Fibroblast of peridontal ligament (primary cell): ENCODE results near the gene KLK11.

Experiments used
- DNase-seq: peaks from one replicate; pipeline ENCODE4 v3.0.0-alpha.2; 2010; ENCODE audit errors: extremely low read depth

KLK11 gene, protein sequence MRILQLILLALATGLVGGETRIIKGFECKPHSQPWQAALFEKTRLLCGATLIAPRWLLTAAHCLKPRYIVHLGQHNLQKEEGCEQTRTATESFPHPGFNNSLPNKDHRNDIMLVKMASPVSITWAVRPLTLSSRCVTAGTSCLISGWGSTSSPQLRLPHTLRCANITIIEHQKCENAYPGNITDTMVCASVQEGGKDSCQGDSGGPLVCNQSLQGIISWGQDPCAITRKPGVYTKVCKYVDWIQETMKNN

DNA sequence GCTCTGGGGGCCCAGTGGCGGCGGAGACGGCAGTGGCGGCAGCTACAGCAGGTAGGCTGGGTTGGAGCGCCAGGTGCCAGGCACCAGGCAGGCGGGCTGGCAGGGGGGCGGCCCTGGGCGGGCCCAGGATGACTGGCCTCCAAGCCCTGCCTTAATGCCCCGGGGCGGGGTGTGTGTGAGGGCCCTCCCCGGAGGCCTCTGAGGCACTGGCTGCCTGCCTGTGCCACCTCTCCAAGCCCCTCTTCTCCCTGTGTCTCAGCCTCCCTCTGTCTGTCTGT, at the start of gene KLK11:
Gene KLK11, minus strand, starts transcription at position 63 of the 278 bp plus-strand sequence. CDS start 985 bp downstream, outside the sequence.
- no peak for DNase-seq

DNA sequence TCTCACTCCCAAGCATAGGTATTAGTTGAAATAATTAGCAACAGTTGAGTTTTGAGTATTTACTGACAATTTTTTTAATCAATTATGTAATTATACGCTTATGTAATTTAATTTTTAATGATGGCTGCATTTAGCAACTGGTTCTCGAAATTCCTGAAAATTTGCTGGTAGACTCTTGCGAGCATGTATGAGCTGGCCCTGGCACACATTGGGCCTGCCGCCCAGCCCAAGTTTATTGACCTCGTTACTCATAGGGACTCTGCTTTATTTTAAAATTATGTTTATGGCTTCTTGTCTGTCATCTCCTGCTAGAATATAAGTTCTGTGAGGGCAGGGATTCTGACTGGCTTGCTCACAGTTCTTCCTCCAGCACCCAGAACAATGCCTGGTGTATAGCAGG, 49.6 kb upstream of the KLK11 start:
- DNase-seq: no peak

DNA sequence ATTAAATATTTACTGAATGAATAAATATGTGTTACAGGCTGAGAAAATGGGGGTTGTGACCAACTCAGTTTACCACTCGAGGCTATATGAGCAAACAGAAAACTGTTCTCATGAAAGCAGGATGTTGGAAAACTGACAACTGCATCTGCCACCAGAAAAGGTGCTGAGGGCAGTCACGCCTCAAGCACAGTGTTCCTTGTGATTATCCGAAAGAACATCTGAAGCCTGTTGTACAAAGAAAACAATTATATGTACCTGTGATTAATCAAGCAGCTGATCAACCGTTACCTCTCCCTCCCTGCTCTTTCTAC, 44.6 kb upstream of the KLK11 start:
- no peak for DNase-seq

DNA sequence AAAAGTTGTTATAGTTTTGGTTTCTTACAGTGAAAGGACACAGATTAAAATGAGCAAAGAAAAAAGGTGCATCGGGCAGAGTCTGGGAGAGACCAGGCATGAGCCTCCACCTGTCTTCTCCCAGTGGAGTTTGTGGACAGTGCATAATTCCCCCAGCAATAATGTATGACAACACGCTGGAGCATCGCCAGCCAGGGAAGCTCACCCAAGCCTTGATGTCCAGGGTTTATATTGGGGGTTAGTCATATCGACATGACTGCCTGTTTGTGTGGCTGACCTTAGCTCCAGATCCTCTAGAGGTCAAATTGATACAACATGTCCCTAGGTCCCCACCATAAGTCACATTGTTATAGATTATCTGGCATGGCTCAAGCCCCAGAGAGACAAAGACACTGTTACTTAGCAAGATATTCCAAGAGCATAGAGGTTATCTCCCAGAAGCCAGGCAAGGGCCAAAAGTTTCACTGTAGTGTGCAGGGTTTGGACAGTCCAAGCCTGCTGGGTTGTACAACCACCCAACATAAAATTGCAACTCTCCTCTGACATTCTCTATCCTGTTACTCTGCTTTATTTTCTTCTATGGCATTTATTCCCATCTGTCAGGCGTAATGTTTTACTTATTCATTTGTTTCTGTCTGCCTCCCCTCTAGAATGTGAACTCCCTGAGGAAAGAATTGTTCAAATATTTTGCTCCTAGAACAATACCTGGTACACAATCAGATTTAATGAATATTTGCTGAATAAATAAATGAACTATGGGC, 44.1 kb upstream of the KLK11 start:
- no peak for DNase-seq

DNA sequence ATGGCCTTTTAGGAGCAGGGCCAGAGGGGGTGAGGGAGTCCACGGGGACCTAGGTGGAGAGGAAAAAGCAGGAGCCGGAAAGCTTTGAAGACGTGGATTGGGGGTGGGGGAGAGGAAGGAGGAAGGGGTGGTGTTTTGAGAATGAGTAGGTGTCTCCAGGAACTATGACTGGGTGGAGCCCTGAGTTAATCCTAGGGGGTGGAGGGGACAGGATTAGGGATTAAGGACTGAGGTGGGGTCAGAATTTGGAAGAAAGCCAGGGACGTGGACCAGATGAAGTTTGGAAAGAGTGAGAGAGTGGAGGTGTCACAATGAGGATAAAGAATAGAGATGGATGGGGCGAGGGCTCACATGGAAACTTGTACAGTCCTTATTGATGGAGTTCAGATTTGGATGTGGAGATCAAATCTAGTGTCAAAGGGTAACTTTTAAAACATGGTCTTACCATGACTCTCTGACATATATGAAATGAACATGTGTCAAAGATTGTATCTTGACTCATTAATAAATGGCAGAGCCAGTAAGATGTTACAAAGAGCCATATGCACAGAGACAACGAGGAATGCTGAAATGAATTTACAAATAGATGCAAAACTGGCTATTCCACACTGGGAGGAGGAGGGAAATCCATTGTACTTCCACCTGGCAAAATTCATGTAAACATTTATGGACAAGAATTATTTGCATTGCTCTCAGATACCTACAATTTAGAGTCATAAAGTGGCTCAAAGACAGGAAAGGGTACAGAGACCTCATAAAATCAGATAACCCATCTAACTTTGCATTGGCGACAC, 40.2 kb upstream of the KLK11 start:
- no peak for DNase-seq

DNA sequence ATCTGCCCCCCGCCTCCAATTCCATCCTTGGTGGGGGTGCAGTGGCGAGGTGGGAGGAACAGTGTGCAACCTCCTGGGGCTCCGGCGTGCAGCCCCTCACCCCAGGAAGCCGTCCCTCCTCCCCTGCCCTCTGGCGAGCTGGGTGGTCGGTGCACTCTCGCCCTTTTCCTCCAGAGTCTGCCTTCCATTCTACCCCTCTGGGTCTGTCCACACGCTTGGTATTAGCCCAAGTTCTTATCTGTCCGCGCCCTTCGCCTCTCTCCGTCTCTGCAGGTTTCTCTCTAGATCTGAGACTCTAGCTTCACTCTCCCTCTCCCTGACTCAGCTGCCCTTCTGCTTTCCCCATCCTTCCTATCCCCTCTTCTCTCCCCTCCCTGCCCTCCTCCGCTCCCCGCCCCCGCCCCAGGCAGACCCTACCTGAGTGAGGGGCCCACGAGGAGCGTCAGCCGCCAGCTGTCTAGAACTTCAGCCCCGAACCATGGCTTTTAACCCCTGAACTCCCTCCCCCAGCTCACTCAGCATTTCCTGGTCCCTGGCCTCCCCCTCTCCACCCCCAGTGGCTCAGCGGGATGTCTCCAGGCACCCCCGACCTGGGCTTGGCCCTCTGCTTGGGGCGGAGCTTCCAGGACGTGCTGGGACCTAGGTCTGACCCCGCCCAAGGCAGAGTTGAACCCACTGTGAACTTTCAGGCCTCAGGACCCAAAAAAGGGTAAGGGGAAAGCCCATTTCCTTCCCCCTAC, 39.0 kb upstream of the KLK11 start:
- DNase-seq: no peak

DNA sequence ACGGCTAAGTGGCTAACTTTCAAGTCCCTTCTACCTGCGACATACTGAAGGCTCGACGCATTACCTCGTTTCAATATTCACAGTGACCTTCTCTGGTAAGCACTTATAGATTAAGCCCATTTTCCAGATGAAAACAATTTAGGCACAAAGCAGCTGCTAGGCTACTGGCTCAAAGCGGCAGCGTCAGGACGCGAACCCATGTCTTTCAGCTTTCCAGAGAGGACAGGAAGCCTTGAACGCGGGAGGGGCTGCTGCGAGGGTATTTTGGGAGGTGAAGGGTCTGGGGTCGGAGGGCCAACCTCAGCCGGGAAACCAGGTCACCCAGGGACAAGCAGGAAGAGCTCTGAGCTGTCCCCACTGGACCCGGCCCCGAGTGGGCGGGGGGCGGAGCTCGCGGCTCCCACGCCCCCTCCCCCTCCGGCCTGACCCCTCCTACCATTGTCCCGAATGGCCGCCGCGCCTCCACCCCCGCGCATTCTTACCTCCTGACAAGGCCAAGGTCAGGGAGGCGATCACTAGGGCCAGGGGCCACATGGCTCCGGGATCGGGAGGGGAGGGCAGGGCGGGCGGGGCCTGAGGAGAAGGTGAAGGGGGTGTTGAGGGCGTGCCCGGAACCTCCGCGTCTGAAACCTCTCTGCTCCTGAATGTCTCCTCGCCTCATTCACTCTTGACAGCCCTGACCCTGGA, 38.3 kb upstream of the KLK11 start, which contains the start of gene KLK13:
Gene KLK13, minus strand, starts transcription at position 559 of the 687 bp plus-strand sequence. Its CDS starts 25 bp downstream, at position 534.
- DNase-seq: no peak

DNA sequence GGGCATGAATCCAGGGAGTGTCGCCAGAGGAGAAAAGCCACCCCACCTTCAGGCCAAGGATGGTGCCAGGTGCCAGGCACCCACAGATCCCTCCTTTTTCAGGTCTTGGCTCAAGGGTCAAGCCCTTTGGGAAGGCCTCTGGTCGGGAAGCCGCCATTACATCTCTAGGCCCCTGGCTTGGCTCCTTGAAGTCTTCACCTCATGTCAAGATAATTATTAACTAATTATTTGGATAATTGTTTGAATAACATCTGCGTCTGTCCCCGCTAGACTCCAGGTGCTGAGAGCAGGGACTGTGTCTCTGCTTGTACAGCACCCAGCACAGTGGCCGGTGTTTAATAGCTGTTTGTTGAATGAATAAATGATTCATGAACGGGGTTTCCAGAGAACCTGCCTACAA, 37.2 kb upstream of the KLK11 start:
- no peak for DNase-seq

DNA sequence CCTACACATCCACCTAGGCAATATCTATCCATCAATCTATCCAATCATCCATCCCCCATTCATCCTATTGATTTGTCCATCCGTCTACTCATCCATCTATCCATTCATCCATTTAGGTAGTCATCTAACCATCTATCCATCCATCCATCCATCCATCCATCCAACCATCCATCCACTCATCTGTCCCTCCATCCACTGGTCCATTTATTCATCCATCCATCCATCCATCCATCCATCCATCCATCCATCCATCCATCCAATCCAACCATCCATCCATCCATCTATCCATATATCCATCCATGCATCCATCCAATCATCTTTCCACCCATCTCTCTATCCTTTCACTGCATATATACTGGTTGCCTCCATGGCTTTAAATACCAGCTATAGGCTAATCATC, 34.6 kb upstream of the KLK11 start:
- DNase-seq: no peak

DNA sequence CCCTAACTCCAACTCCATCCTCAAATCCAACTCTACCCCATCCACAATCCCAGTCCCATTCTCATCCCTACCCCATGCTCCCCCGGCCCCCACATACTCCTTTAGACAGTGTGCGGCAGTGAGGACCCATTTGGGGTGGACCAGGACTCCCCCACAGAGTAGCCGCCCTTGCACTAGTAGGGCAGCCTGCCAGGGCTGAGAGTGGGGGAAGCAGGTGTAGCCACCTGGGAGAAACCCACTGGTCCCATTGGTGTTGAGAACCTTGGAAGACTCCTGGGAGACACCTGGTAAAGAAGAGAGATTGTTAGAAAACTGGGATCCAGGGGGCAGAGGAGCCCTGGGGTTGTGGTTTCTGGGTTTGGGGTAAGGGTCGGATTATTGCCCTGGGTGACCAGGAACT, 33.9 kb upstream of the KLK11 start:
- no peak for DNase-seq

DNA sequence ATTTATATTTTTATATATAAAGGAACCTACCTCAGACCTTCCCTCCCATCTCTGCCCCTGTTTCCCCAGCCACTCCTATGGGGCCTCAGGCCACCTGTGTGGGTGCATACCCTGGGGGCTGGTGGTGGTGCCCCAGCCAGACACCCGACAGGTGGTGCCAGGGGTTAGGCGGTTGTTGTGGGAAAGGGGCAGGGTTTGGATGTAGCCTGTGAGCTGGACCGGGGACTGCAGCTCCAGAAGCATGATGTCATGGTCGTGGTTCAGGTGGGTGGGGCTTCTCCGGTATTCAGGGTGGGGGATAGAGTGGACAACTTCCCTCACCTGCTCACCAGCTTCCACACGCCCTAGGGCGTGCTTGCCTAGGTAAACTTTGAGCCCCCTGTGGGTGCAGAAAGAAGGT, 33.3 kb upstream of the KLK11 start:
- DNase-seq: no peak

DNA sequence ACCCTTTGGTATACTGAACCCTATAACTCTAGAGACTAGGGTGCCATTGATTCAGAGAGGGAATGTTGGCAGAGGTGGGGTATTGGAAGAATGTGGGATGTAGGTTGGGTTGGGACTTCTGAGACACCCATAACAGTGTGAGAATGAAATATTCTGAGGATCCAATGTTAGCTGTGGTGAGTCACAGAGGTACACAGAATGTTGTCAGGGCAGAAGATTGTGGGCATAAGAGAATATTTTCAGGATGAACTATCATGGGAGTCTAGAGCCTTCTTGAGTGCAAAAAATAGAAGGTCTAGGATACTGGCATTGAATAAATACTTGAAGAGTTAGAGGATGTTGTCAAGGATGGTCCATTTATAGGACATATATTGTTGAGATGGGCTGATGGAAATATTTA, 29.4 kb upstream of the KLK11 start:
- no peak for DNase-seq

DNA sequence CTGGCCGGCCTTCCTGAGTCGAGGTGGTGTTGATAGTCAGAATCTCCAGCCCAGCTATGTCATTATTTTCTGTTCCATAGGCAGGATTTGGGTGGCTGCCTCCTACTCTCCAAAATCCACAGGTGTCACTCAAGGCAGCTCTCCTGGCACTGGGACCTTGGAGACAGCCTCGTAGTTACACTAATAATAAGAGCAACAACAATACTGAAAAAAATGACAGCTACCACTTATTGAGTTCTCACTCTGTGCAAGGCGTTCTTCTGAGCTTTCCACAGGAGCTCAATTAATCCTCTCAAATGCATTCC, 20.6 kb upstream of the KLK11 start:
- DNase-seq: no peak

DNA sequence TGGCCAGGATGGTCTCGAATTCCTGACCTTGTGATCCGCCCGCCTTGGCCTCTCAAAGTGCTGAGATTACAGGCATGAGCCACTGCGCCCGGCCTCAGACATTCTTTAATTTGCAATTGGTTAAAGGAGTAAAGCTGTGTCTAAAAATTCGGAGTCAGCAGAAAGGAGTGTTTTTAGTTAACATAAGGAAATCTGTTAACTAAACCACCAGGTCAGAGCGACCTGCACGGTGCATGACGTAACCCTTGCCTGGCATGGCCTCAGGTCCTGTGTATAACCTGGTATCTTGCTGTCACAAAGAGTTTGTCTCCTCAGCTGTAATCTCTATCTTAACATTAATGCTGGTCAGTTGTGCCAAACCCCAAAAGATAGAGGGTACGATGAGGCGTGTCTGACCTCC, 17.9 kb upstream of the KLK11 start:
- DNase-seq: no peak

DNA sequence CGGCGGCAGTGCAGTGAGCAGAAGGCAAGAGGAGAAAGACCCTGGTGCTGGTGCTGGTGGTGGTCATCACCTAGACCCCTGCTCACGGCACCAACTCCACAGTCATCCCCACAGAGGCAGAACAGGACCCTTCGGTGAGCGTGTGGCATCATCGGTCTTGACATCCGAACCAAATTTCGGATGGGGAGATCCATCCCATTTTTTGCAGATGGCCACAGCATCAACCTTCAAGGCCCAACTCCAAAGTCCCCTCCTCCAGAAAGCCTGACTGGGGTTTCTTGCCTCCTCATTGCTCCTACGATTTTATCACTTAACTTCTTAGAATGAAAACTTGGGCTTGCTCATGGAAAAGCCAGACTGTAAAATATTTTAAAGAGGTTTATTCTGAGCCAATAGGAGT, 17.1 kb upstream of the KLK11 start:
- DNase-seq: no peak

DNA sequence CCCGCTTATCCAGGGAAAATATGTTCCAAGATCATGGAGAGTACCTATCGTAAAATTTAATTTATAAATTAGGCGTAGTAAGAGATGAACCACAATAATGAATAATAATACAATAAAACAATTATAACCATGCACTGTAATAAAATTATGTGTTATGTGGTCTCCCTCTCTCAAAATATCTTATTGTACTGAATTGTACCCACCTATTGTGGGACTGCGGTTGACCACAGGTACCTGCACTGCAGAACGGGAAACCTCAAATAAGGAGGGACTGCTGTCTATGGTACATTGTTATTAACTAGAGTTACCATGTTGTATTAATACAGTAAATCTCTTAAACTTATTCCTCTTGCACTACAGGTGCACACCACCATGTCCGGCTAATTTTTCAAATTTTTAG, 13.7 kb upstream of the KLK11 start:
- no peak for DNase-seq

DNA sequence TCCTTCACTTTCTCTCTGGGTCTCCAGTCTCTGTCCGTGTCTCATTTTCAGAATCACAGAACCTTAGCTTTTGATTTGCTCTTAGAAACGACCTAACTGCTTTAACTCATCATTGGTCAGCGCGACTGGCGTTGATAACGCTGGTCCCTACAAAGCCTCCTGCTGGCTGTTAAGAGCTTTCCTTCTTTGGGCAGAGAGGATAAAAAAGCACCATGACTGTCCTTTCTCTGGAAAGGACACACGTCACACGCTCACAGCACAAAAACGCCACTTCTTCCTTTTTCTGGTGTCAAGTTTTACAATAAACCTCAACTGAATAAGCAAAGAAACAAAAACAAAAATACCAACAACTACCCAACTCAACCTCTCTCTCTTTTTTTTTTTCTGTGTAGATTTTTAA, 10.1 kb upstream of the KLK11 start:
- no peak for DNase-seq

DNA sequence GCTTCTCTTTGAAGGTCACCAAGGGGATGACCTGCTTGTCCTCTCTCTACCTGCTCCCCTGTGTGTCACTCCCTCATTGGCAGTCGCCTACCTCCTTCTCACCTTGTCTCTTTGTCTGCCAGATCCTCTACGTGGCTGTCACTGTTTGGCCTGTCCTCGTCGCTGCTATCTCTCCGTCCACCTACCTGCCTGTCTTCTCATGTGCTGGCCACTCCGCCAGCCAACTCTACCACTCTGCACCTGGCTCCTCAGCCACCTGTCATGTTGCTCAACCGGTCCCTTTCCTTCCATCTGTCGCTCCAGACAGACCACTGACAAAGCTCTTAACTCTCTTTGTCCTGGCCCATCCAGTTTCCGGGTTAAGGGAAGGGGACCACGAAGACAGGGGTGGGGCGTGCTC, 8.3 kb upstream of the KLK11 start, which contains the start of gene KLK12:
Gene KLK12, minus strand, starts transcription at position 299 of the 400 bp plus-strand sequence. CDS start 381 bp downstream, outside the sequence.
- DNase-seq: no peak

DNA sequence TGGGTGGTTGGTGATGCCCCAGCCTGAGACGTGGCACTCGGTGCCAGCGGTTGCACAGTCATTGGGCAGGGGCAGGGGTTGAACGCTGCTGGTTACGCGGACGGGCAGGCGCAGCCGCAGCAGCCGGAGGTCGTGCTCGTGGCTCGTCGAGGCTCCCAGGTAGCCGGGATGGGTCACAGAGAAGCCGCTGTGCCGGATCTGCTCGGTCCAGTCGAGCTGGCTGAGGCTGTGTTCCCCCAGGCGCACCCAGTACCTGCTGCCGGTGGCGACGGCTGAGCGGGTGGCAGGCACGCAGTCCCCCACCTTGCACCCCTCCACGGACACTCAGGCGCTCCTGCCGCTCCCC, 5.4 kb upstream of the KLK11 start:
- no peak for DNase-seq

DNA sequence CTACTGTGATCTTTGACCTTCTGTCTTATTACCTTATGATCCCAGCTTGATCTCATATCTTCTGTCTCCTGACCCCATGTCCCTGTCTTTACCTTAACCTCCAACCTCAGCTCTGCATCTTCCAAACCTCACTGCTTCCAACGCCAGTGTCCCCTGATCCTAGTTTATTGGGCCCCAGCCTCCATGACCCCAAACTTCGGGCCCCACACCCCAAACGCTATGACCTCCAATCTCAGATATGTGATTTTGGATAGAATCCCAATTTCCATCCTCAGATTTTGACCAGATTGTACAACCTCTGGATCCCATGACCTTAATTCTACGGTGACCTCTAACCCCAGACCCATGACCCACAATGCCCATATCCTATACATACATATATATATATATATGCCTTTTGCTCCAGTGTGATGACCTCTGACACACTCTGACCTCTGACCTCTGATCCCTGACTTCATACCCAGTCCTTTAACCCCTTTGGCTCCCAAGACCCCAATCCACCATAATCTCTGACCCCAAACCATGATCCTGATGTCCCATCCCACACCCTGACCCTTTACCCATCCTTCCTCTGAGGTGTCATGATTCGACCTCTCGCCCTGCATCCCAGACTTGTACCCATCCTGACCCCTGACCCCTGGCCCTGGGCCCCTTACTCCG, 4.9 kb upstream of the KLK11 start:
- no peak for DNase-seq

DNA sequence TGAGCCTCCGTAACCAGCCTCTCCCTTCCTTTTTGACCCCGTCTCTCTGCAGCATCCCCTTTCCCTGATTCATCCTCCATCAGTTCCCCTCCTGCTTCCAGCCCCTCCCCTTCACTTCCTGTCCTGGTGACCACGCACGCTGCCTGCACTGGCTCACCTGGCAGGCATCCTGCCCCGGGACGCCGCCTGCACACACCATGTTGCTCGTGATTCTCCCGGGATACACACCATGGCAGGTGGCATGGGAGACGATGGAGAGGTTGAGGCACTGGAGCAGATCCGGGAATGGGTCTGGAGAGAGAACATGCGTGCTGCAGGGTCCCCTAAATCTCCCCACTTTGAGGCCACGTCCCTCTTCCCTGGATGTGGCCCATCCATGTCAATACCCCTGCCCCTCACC, 4.2 kb upstream of the KLK11 start:
- DNase-seq: no peak
